B cell (primary cell): ENCODE results near the gene CCDC141. TPM values are rescaled to one million over a fixed set of nuclear protein-coding genes. Genes with fewer than 3 reads are reported as not detected.

ENCODE experiments used
- ATAC-seq: fragments of 200-7000 bp; cut with Tn5 transposase; one replicate; pipeline ENCODE4 v1.10.0; 2021; ENCODE audit warnings: low read depth, mild to moderate bottlenecking, moderate number of reproducible peaks, moderate library complexity
- CTCF ChIA-PET: fragments of 350-600 bp; sonication (Branson Sonifier 250); formaldehyde crosslinking; loops from one replicate; lab custom pipeline; 2021; ENCODE audit warnings: antibody characterized with exemption, inconsistent platforms; lab: Charles Lee
- POLR2A ChIA-PET: fragments of 350-600 bp; sonication (Branson Sonifier 250); formaldehyde crosslinking; loops from one replicate; lab custom pipeline; 2021; ENCODE audit warnings: antibody characterized with exemption; lab: Charles Lee
- DNase-seq: peaks from one replicate; pipeline ENCODE4 v3.0.0; 2013
- H2AFZ ChIP-seq: 2 replicates; pipeline ENCODE4 v1.6.1; 2012; ENCODE audit warnings: mild to moderate bottlenecking, low read depth, low read length; ENCODE audit not compliant: insufficient read depth, poor library complexity, severe bottlenecking
- H3K27ac ChIP-seq, 2 donors: 1 replicate in 1 of 2; 2 replicates in 1 of 2; pipeline ENCODE4 v1.5.1; 2012 to 2013; ENCODE audit warnings: low read length in 2 of 2, mild to moderate bottlenecking in 2 of 2, moderate library complexity in 1 of 2
- H3K27me3 ChIP-seq, 4 experiments: fragments of 200-600 bp in 1 of 4; sonication (generic) in 1 of 4; replicated peaks in 1 of 4; 1 replicate in 2 of 4; 2 replicates in 2 of 4; pipeline versions ENCODE4 v1.6.1 to v1.7.0; 2013 to 2016; ENCODE audit warnings: low read length in 3 of 4, mild to moderate bottlenecking in 2 of 4, mixed read lengths in 1 of 4, moderate library complexity in 1 of 4; ENCODE audit not compliant: insufficient read depth in 4 of 4, control insufficient read depth in 3 of 4; ENCODE audit errors: control extremely low read depth in 1 of 4
- H3K36me3 ChIP-seq, 2 experiments: replicated peaks in 1 of 2; 1 replicate in 1 of 2; 2 replicates in 1 of 2; pipeline versions ENCODE4 v1.6.1 to v1.7.1; 2013; ENCODE audit warnings: low read length in 1 of 2; ENCODE audit not compliant: insufficient read depth in 2 of 2, control insufficient read depth in 1 of 2; ENCODE audit errors: control extremely low read depth in 1 of 2, extremely low read depth in 1 of 2
- H3K4me1 ChIP-seq, 2 donors: fragments of 200-600 bp in 1 of 2; sonication (generic) in 1 of 2; 1 replicate in 1 of 2; 2 replicates in 1 of 2; pipeline versions ENCODE4 v1.5.1 to v1.6.1; 2013 to 2017; ENCODE audit warnings: low read length in 2 of 2; ENCODE audit not compliant: control insufficient read depth in 2 of 2, insufficient read depth in 2 of 2
- H3K4me2 ChIP-seq: replicated peaks from 2 replicates; pipeline ENCODE3; 2012; ENCODE audit warnings: mild to moderate bottlenecking, low read depth, low read length; ENCODE audit not compliant: poor library complexity, severe bottlenecking
- H3K4me3 ChIP-seq, 5 experiments: fragments of 200-600 bp in 1 of 5; sonication (generic) in 1 of 5; 1 replicate in 3 of 5; 2 replicates in 2 of 5; pipeline versions ENCODE4 v1.5.1 to v1.7.0; 2011 to 2016; ENCODE audit warnings: low read length in 4 of 5, mild to moderate bottlenecking in 4 of 5, low read depth in 2 of 5, control low read depth in 1 of 5, moderate library complexity in 1 of 5; ENCODE audit not compliant: insufficient read depth in 1 of 5; ENCODE audit errors: control extremely low read depth in 1 of 5, extremely low read depth in 1 of 5
- H3K79me2 ChIP-seq: fragments of 200-600 bp; sonication (generic); one replicate; pipeline ENCODE4 v1.6.0; 2016; ENCODE audit warnings: low read length; ENCODE audit not compliant: control insufficient read depth, insufficient read depth
- H3K9ac ChIP-seq: fragments of 200-600 bp; sonication (generic); 2 replicates; pipeline ENCODE4 v1.6.1; 2017; ENCODE audit warnings: mild to moderate bottlenecking, low read length, moderate library complexity
- H3K9me3 ChIP-seq, 3 donors: one replicate each; pipeline versions ENCODE4 v1.6.1 to v1.7.1; 2013; ENCODE audit warnings: low read length in 2 of 3; ENCODE audit not compliant: control insufficient read depth in 2 of 3, insufficient read depth in 1 of 3; ENCODE audit errors: control extremely low read depth in 1 of 3
- H4K20me1 ChIP-seq: 2 replicates; pipeline ENCODE4 v1.6.0; 2012; ENCODE audit warnings: mild to moderate bottlenecking, low read length; ENCODE audit not compliant: insufficient read depth, control insufficient read depth, poor library complexity, severe bottlenecking
- H3K27ac Mint-ChIP-seq: one replicate; pipeline ENCODE4 v1.8.0; 2021; ENCODE audit warnings: mixed read lengths
- H3K27me3 Mint-ChIP-seq: one replicate; pipeline ENCODE4 v1.8.0; 2021; ENCODE audit warnings: mixed read lengths
- H3K4me1 Mint-ChIP-seq: one replicate; pipeline ENCODE4 v1.8.0; 2021; ENCODE audit warnings: mixed read lengths
- H3K4me3 Mint-ChIP-seq: one replicate; pipeline ENCODE4 v1.8.0; 2021; ENCODE audit warnings: mixed read lengths
- H3K9me3 Mint-ChIP-seq: one replicate; pipeline ENCODE4 v1.8.0; 2022; ENCODE audit warnings: mixed read lengths; ENCODE audit not compliant: insufficient read depth
- CTCF ChIP-seq: fragments of 200-600 bp; IDR thresholded peaks from one replicate; pipeline ENCODE4 v1.8.0; 2022; ENCODE audit warnings: antibody characterized with exemption, mild to moderate bottlenecking
- EZH2 ChIP-seq: IDR thresholded peaks from 2 replicates; pipeline ENCODE4 v1.6.1; 2012; ENCODE audit warnings: borderline replicate concordance, low read depth, mild to moderate bottlenecking, moderate library complexity, low read length; ENCODE audit not compliant: insufficient read depth, poor library complexity, severe bottlenecking
- WGBS: methylation state at CpG from one replicate; pipeline ENCODE4 v1.1.5; 2013; ENCODE audit warnings: missing lambda C conversion rate; ENCODE audit not compliant: insufficient coverage; 5-methylcytosine and 5-hydroxymethylcytosine counted together
- intact Hi-C: fragments of 100-400 bp; cut with micrococcal nuclease; formaldehyde crosslinking; loops from one replicate; pipeline ENCODE4 v1.10.0; 2022
- polyA plus RNA-seq: library from polyadenylated mRNA; depleted of rRNA; stranded (reverse); fragments of >200 nt; gene quantifications from 2 replicates; pipeline ENCODE4 v1.2.3, GENCODE V29; 2012
- total RNA-seq, 2 donors: library from RNA; stranded (reverse); fragments of 120-200 nt in 1 of 2; gene quantifications; 1 replicate in 1 of 2; 2 replicates in 1 of 2; pipeline versions ENCODE4 v1.2.3 to v1.2.4, GENCODE V29; 2013 to 2022

Gene CCDC141
- total and polyA plus RNA-seq, 2 donors (not counting 1 experiment from before 2014, with no cell fraction given): 2.1 to 47.5 TPM

DNA sequence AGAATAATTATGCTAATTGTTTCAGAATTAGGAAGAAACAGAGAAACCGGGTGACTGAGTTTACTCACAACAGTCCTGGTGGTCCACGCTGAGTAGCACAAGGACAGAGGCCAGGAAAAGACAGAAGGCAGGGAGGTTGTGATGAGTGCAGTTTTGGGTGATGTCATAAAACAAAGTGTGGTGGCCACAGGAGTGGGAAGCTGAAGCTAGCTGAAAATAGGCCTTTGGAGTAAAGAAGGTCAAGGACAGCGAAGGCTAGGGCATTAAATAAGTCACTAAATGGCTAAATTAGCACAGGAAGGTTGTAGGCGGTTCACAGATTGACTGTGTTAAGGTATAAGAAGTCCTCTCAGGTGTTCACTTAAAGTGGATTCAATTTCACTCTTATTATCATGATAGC lies 121.9 kb downstream of the CCDC141 start:
- Histone ChIP-seq H2AFZ (peak overlapping the region; percentile 3), H3K27me3 (no peaks in the 10 kb centered on the region), H3K9me3 (peaks cover 0 to 3% (median 2%) of the 10 kb centered on the region in 3 donors), H3K79me2 (no peaks in the 10 kb centered on the region), H3K27ac (no peak overlapping the region), H3K36me3 (no peaks in the 10 kb centered on the region), H3K4me1 (no peaks in the 10 kb centered on the region), H3K9ac (no peak overlapping the region), H4K20me1 (no peaks in the 10 kb centered on the region), H3K4me2 (peak overlapping the region; percentile 36), H3K4me3 (no peak overlapping the region)
- CTCF ChIA-PET: interaction anchor here (1.5 to 3.6 kb wide), 2 partner anchors 15 to 202 kb away, joined by 7 to 16 read pairs; no protein-coding TSS in a partner anchor
- intact Hi-C loops: no loop called here
- Mint-ChIP-seq H3K9me3 (peaks cover 2% of the 10 kb centered on the region), H3K27me3 (no peaks in the 10 kb centered on the region), H3K4me1 (peaks cover 12% of the 10 kb centered on the region), H3K4me3 (peak overlapping the region; percentile 8), H3K27ac (no peak overlapping the region)
- TF ChIP-seq CTCF (no peak), EZH2 (no peak)
- WGBS: 89% methylated on average over 2 of the region's 4 CpGs
- POLR2A ChIA-PET: no interaction called here
- no peak for ATAC-seq
- DNase-seq: no peak

- no peak for DNase-seq
- 82% methylated on average over 6 of the region's 7 CpGs for WGBS
Measured at GRCh38 chr2:178927173-178927572, 122.8 kb downstream of the CCDC141 start.

More at GRCh38 chr2:178927173-178927572, 122.8 kb downstream of the CCDC141 start:
- ATAC-seq: no peak
- Histone ChIP-seq H4K20me1 (no peaks in the 10 kb centered on the region), H3K4me3 (no peak overlapping the region), H3K9me3 (peaks cover 0 to 3% (median 2%) of the 10 kb centered on the region in 3 donors), H3K9ac (peak overlapping the region; percentile 2), H3K27me3 (no peaks in the 10 kb centered on the region), H3K27ac (no peak overlapping the region), H3K4me1 (no peaks in the 10 kb centered on the region), H3K4me2 (peak overlapping the region; percentile 36), H2AFZ (peak overlapping the region; percentile 32), H3K79me2 (no peaks in the 10 kb centered on the region), H3K36me3 (no peaks in the 10 kb centered on the region)
- H3K27me3 Mint-ChIP-seq: no peaks in the 10 kb centered on the region
- intact Hi-C loops: no loop called here
- H3K4me3 Mint-ChIP-seq: peak overlapping the region; percentile 75
- peaks cover 2% of the 10 kb centered on the region for H3K9me3 Mint-ChIP-seq
- H3K4me1 Mint-ChIP-seq: peaks cover 12% of the 10 kb centered on the region
- TF ChIP-seq EZH2 (no peak), CTCF (no peak)
- CTCF ChIA-PET: interaction anchor here (0.6 to 3.6 kb wide), 6 partner anchors 12 to 515 kb away, joined by 3 to 16 read pairs (median 3); no protein-coding TSS in a partner anchor
- no peak overlapping the region for H3K27ac Mint-ChIP-seq
- POLR2A ChIA-PET: no interaction called here
